GF-D8 (cell line): ENCODE measurements around the gene ZNF148.

ENCODE experiments used
- DNase-seq: peaks from one replicate; lab custom pipeline; 2025; lab: John Stamatoyannopoulos, UW

The ZNF148 gene

DNA sequence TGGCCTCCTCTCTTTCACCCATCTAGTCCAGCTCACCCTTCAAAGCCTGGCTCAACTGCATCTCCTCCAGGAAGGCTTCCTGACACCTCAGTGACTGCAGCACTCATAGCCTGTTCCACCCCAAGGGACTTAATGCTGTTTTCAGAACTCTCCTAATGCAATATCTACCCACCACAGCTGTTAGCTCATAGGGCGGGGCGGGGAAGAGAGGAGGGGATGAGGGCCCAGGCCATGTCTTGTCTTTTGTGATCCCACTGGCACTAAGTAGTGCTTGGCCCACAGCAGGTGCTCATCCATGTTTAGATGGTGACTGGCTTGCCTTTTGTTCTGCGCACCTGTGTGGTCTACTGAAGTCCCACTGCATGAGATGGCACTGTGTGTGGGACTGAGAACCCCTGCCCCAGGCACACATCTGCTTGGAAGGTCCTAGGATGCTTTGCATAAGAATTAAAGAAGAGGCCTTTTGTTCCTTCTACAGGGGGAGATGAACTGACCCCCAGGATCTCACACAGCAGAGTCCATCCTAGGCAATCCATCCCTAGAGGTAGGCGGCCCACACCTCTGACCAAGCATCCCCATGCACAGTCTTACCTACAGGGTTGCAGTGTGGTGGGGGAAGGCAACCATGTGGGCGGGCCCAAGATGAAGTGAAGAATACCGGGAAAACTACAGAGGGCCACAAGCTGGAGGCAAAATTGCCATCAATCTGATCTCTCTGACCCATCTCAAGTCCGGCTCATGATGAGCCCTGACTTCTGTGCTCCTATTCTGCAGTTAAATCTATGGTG is 185.6 kb downstream of the ZNF148 start:
- DNase-seq: no peak

DNA sequence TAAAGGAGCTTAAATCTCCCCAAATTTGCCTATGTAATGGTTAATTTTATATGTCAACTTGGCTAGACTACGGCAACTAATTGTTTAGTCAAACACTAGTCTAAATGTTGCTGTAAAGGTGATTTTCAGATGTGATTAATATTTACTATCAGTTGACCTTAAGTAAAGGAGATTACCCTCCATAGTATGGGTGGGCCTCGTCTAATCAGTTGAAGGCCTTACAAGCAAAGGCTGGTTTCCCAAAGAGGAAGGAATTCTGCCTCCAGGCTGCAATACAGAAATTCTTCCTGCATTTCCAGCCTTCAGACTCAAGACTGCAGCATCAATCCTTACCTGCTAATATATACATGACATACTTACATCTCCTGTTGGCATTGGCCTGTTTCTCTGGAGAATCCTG is 186.2 kb downstream of the ZNF148 start:
- DNase-seq: no peak

DNA sequence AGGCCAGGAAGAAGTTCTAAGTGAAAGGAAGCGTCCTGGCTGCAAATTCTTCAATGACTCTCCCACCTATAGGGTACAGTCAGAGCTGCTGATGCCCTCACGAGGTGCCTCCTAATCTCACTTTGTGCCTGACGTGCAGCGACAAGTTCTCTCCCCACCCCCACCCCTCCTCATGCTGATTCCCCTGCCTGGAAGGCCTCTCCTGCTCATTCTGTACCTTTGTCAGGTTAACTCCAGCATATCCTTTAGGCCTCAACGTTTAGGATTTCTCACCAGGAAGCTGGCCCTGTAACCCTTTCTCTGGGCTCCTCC is 187.6 kb downstream of the ZNF148 start:
- DNase-seq: no peak

DNA sequence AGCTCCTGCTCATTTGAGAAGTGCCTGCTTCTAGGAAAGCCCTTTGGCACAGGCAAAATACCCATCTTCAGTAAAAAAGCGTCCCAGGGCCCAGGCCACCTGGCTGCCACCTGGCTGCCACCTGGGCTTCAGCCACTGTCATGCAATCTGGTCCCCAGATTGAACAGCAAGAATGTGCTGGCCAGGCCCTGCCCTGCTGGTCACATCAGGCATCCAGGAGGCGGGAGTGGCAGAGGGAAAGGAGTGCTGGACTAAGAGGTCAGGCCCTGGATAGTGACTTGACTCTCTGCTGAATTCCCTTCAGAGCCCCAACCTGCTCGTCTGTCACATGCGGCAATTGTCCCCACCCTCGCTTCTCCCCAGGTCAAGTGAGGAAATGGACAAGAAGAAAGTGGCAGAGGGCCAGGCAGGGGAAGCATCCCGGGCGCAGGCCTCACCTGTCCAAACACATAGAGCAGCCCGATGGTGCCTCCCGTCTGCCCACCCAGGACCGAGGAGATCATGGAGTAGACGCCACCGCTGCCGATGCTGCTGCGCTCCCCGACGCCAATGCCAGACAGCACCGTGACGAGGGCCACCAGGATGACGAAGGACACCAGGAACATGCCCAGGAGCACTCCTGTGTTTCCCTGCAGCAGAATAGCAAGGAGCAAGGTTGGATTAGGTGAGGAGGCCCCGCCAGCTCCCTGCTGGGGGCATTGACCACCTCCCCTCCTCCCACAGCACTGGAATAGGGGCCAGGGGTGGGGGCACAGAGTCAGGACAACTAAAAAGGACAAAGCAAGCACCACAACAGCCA is 188.1 kb downstream of the ZNF148 start:
- no peak for DNase-seq

DNA sequence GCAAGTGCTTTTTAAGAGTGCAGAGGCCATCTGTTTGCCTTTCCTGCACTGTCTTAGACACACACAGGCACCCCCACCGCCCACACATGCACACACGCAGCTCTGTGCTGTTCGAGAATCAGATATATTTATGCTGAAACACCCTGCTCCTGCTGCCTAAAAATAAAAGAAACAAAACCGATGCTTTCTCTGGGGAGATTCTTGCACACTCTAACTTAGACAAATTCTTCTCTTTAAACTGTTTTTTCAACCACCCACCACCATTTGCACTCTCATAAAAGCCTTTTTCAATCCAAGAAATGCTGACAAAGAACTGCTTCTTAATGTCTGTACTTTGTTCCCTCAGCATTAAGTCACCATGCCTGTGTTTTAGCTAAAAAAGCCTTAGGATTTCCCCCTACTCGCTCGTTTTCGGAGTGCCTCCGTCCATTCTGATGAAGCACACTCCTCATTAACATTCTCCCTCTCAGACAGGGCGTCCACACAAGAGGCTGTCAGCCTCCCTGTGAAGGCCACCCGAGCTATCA is 188.8 kb downstream of the ZNF148 start:
- DNase-seq: no peak

DNA sequence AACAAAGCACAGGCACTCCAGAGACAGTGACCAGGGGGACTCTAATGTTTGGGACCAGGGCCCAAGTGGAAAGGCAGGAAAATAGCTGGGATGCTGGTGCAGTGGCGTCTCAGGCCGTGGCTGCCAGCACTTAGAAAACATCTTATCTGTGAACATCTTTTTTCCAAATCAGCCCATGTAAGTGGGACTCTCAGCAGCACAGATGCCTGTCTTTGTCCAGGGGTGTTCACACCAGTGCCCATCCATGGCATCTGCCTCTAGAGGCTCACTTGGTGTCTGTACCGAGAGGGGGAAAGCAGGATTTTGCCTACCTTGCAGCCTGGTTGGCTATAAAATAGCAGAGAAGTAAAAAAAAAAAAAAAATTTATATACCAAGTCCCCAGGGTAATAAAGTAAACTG is 189.3 kb downstream of the ZNF148 start:
- DNase-seq: no peak

DNA sequence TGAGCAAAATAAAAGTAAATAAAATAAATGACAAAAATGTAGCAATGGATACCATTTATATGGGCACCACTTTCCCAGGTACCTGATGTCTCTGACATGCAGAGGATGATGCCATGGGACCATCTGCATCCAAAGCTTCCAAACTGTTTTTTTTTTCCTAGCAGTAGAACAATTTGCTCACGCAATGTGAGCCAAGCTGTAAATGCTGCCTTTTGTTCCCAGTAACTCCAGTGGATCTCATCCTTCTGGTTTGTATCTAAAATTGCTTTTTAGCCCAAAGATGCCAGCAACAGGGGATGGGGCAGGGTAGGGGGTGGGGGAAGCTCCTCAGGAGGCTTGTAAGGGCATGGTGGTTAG is 195.3 kb downstream of the ZNF148 start:
- DNase-seq: no peak

DNA sequence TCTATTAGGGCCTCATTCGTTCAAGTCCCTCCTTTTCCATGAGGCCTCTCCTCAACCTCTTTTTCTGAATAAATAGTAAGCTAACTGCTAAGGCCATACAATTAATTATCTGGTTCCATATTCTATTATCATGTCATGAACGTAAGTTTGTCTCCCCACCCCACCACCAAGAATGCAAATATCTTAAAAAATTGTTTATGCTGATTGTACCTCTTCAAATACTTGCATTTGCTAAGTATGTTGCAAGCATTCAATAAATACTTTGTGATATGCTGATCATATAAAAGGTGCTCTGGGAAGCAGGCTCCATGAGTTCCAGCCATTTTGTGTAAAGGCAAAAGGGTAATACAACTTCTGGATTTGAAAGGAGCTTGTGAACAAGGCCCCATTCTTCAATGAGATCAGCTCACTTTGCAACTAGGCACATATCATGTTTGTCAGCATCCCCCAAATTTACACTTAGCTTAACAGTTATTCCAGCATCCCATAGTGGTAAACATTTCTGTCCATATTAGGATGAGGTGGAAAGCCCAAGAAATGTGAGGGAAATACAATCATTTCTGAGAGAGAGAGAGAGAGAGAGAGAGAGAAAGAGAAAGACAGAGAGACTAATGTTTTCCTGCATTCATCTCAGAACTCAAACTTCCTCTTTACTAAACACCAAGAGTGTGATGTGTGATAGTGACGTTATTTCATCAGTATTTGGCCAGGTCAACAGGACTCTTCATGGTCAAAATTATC is 195.8 kb downstream of the ZNF148 start:
- DNase-seq: no peak

DNA sequence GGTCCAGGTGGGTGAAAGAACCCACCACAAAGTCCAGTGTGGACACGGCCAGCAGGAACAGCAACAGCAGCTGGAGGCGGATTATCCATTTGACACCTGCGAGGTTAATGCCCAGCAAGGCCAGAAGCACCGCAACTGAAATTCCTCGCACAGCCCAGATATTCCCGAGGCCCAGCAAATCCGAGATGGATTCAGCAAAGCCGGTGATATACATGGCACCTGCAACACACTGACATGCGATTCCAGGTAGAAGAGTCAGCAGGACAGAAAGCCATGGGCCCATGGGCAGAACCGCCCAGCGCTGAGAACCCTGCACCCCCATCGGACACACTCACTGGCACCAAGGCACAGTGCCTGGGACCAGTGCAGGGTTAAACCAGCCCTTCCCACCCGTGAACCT is 197.4 kb downstream of the ZNF148 start:
- no peak for DNase-seq
